ENCODE data around the gene SLC17A8.

Gene SLC17A8

DNA sequence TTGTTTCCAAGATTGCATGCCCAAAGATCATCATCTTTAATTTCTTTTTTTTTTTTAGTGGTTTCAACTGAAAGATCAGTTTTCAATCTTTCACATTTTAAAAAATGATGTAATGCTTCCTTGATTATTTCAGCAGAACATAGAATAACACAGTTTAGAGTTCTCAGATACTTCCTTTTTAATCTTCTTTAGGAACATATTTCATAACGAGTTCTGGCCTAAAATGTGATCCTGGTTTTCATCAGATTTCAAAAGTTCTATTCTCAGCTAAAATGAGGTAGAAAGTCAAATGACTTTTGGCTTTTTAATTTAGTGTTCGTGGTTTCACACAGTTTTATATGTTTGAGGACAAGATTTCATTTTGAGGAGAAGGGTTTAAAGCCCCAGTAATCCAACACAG is 76.8 kb downstream of the SLC17A8 start:
- no peak for DNase-seq

DNA sequence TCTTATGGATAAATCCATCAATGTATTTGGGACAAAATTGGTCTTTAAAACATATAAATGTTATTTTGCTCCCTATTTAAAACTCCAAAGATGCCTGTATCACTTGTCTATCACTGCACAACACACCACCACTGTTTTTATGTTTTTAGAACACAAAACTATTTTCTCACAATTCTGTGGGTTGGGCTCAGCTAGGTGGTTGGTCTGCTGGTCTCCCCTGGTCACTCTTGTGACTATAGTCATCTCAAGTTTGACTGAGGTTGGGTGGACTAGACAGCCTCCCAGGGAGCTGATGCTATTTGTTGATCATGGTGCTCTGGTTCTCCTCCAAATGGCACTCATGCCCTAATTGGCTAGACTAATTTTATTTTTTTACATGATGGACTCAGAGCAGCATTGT is 77.3 kb downstream of the SLC17A8 start:
- no peak for DNase-seq

DNA sequence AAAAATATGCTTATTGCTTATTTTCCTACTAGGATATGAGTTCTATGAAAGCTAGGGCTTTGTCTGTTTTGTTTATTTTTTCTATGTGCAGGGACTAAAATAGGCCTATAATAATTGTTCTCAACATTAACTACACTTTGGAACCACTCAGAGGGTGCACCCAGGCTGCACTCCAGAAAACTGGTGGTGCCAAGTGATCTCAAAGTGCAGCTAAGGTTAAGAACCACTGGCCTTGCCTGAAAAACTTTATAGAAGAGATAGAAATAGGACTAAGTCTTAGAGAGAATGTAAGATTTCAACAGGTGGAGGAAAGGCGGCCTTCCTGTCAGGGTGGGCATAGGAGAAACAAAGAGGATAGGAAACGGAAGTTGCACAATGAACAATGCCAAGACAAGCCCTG is 79.1 kb downstream of the SLC17A8 start:
- DNase-seq, result no peak

DNA sequence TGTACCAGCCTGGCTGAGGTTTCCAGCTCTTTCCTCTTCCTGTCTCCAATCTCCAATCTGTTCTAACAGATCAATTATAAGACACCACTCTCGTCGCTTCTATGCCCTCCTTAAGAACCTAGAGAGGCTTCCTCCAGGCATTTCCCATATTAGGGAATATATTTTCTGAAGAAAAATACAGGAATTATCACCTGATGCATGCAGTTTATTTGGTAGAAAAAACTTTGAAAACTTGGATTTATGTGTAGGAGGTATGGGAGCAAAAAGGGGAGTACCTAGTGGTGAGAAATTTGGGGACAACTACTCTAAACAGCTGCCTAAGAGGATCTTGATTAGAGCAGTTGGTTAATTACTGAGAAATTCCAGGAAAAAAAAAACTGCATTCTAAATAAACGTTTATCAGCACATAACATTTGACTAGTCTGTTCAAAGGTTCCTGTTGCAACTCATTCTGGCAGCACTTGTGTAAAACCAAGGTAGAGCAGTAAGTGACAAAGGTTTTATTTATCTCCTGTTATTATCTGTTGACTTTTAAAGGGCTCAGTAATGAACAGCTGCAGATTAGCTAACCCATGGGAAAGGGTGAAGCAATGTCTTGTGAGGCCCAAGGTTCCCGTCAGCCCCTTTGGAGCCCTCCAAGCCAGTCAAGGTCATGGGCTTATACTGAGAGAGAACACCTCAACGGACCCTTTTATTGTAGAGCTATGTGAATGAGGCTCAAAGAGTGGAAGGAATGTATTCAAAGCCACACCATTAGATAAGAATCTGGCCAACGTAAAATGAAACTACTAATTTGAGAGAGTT is 80.4 kb downstream of the SLC17A8 start:
- DNase-seq, result no peak

DNA sequence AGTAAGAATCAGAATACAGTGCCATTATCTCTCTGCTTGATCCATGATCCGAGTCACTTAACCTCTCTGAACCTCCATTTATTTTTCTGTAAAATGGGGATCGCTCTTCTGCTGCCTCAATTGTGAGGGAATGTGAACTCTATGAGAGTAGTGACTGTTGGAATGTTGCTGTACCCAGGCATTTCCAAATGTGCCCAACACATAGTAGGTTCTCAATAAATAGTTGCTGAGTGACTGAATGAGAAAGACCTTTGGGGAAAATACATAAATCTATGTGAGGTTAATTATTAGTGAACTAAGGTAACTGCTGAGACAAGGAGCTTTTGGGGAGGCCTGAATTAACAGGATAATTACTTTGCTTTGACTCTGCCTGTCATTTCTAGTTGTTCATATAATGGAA is 82.9 kb downstream of the SLC17A8 start:
- no peak for DNase-seq

DNA sequence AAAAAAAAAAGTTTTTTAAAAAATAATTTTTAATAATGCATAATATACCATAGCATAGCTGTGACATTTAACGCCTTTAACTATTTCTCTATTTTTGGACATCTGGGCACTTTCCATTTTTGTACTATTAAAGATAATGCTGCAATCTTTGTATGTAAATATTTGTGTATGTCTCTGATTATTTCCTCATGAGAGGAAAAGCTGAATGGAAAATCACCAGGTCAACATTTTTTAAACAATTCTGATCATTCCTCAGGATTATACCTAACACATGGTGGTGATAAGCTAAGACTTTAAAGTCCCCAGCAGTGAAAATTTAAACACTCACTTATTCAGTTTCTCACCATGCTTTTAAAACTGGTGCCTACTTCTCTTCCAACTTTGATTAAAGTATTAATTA is 85.5 kb downstream of the SLC17A8 start:
- DNase-seq, result no peak

DNA sequence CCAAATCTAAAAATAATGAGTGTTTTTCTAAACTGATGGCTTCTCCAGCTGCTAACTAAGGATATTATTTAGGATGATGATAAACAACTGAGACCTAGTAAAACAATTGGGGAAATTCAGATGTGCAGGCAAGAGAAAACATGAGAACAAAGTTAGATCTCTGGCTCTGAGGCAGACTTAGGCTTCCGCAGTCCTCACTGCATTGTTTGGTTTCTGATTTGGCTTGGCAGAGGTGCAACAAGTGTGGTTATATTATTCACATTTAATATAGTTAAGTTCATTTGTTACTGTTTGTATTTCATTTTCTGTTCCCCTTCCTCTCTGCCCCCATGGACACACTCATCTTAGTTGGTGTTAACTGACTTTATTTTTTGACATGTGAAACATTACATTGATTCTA is 86.6 kb downstream of the SLC17A8 start:
- DNase-seq, result no peak

DNA sequence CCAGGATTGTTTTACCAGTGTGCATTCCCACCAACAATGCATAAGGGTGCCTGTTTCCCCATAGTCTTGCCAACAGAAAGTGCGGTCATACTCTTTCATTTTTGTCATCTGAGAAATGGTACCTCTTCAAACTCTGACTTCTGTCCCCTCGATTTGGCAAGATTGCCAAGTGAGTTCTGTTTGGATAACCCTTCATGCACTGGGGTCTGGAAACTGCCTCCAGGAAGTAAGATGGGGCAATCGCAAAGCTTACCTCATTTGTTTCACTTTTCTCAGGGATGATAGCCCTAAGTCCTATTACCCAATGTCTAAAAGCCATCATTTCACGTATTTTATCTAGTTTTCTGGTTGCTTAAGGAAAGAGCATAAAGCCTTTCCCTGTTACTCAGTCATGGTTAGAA is 88.2 kb downstream of the SLC17A8 start:
- no peak for DNase-seq

DNA sequence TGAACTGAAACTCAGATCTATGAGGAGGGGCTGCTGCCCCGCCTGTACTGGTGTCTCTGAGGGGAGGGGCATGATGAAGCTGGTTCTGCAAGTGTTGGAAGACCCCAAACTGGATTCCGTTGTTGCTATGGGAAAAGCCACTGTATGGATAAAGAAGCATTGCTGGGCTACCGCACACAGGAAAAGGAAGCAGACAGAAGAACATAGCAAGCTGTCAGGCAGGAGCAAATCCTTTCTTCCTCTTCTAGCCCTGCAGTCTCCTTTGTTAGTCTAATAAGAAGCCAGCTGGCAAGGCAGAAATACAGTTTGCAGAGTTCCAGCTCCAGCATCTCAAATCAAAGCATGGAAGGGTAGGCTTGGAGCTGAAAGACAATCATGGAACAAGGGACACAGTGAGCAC is 90.5 kb downstream of the SLC17A8 start:
- no peak for DNase-seq

DNA sequence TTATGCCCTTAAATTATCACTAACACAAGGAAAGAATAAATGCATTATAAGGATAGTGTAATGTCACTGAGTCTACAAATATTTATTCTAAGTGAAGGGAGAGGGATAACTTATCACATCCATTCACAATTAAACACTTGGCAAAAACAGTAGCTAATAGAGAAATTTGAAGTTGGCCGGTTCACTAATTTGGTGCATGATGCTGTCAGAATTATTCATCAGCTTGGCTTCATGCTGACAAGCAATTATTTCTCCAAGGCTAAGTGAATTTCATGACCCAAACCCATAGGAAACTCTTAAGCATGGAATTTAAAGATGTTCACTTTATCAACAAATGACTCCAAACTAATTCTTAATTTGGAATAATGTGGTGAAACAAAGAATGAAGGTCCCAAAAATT is 91.8 kb downstream of the SLC17A8 start:
- no peak for DNase-seq

DNA sequence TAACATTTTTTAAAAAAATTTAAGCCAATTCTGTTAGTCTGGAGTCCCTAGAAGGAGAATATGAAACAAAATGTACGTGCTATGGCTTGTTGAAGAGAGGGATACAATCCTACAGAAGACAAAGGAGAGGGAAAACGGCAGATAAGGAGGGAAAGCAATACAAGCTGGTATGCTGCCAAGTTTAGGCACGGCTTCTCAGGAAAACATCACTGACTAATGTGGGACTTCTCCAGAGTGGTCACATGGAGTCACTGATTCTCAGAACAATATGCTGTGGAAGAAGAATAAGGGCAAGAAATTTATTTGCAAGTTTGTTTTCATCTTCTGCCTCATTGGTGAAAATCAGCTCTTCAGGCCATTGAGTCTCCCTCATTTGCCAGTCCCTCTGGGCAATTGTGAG is 93.9 kb downstream of the SLC17A8 start:
- DNase-seq, result no peak

DNA sequence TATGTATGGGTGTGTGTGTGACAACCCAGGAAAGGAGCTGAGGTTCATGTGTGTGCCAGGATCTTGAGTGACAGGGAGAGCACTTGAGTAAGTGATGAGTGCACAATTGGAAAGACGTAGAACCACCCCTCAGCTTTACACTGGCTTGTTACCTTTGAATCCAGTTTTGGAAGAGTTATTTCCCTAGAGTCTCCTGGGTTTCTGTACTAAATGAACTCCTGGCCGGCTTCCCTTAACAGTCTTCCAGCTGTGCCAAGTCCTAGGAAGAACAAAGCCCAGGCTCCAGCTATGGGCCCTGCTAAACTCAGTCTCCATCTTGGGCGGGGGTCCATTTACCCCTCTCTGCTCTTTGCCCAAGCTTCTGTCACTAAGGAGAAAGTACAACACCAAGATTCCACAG is 97.1 kb downstream of the SLC17A8 start:
- no peak for DNase-seq

DNA sequence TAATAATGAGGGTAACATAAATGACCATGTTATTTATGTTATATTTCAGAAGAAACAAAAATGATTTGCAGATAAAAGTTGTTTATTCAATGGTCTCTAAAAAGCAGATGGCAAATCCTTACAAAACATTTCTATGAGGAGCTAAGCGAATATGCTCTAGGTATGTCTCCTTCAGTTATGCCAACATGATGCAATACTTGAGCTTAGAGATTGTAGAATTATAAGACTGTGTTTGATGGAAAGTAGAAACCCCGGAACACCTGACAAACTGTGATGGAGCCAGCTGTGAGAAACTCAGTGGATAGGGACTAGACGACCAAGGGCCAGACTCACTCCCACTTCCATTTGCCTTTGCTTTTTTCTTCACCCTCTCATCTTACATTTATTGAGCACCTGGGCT is 99.0 kb downstream of the SLC17A8 start:
- no peak for DNase-seq

DNA sequence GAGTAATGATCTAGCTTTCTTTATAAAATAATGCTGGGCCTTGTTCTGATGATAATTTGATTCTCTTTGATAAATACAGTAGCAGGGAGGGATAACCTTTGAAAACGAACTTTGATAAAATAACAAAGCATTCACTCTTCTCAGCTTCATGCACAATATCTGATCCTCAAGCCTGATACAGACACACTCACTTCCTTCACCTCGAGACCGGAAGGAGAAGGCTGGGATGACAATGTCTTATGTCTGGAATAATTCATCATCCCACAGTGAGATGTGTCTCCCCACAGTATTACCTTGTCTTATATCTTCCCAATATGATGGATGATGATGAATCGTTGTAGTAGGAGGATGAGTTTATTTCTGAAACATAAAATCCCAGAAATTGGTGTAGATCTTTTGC is 101.3 kb downstream of the SLC17A8 start:
- no peak for DNase-seq

DNA sequence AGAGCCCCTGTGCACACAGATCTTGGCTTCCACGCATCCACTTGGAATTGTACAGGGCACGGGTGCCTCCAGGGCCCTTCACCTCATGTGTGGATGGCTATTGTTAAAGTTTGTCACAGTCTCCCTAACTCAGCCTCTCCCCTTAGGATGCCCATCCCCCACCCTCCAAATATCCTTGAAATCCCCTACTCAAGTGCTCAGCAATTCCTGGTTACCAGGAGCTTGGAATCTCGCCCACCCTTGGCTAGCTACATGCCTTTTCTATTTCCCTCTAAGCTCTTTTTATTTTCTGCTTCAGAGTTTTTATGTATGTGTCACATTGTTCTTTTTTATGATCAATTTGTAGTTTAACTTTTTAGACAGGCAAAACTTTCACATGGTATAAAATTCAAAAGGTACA is 103.8 kb downstream of the SLC17A8 start:
- no peak for DNase-seq

DNA sequence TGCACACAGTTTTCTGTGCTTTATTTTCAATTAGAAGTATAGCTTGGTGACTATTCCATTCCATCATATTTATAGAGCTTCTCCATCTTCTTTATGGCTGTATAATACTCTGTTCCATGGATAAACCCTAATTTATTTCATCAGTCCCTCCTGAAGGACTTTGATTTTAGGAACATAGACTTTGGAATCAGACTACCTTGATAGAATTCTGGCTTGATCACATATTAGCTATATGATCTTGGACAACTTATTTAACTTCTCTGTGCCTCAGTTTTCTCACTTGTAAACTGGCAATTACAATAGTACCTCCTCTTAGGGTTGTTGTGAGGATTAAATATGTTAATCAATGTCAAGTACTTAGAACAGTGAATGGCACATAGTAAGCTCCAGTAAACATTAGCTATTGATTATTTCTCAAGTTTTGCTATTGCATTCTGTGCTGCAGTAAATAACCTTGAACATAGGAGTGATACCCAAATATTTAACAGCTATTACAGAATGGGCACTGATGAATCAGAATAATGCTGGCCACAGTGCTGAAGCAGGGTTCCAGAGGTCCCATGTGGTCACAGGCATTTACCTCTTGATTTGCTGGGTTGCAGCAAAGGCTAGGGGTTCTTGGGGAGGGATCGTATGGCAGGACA is 104.6 kb downstream of the SLC17A8 start:
- no peak for DNase-seq

DNA sequence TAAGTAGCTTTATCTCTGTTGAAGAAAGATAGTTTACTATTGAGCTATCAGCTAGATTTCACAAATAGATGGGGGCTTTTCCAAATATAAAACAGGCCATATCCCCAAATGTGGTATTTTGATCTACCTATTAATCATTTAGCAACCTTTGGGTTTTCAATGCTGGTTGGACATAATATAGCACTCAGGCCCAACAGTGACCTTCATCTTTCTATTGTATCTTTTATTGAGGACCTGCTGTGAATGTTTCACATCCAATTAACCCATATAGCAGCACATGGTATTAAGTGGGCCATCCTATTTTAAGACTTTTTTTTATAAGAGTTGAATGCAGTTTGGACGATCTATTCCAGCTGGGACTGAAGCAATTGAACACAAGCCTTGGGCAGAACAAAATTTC is 106.8 kb downstream of the SLC17A8 start:
- no peak for DNase-seq

DNA sequence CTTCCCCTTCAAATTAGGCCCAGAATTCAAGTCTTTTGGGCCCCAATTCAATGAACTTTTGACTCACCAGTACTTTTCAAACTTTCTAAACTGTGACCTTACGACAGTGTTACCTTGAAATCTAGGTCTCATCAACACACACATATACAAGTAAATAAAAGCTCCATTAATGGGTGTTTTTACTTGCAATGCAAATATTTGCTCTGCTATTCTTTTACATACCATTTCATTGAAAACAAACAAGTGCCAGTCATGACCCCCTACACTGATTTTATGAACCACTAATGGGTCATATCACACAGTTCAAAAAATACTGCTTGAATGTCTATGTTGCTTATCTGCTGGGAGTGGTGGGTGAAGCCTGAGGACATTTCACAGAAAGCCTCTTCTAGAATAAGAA is 107.7 kb downstream of the SLC17A8 start:
- no peak for DNase-seq

DNA sequence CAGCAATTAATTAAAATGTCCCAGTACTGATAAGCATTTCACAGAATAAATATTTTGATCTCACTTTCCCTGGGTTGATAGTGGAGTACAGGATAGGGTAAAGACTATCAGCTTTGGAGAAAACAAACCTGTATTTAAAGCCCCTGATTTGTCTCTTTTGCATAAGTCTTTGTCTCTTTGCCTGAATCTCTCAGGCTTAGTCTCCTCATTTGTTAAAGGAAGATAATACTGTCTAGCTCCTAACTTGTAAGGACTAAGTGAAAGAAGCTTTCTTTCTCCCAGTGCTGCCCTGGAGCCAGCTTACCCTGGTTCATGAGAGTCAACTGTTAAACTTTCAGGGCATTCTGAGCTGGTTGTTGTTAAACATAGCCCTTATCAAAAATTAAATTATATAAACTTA is 111.3 kb downstream of the SLC17A8 start:
- no peak for DNase-seq
